Ovary (tissue), 3 donors: ENCODE results near the gene ADCK1.

Experiments
- EP300 ChIP-seq: sonication (generic); formaldehyde crosslinking; IDR thresholded peaks from one replicate; pipeline ENCODE4 v1.6.1; 2017; ENCODE audit warnings: antibody characterized with exemption
- TF ChIP-seq, protein P1 (sequence below), 3 donors: fragments of 450-650 bp in 2 of 3; fragments of 200-600 bp in 1 of 3; IDR thresholded peaks; one replicate each; pipeline versions ENCODE4 v1.5.1 to v1.8.0; 2016 to 2022; ENCODE audit warnings: antibody characterized with exemption in 3 of 3, mild to moderate bottlenecking in 1 of 3
- donor health status: DM: no; HTN: no; CAD: no.

DNA sequence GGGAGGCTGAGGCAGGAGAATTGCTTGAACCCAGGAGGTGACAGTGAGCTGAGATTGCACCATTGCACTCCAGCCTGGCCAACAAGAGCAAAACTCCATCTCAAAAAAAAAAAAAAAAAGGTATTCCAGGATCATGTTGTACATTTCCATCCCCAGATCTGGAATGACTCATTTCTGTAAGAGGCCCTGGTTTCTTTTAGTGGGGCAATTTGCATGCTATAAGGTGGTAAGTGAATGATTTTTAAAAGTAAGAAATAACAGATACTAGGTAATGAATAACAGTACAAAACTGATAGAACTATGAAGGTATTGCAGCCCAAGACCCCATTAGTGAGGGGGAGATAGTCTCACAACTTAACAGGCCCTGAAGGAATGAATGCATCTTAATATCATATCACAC lies 17.7 kb upstream of the ADCK1 start:
- TF ChIP-seq, protein P1, sequence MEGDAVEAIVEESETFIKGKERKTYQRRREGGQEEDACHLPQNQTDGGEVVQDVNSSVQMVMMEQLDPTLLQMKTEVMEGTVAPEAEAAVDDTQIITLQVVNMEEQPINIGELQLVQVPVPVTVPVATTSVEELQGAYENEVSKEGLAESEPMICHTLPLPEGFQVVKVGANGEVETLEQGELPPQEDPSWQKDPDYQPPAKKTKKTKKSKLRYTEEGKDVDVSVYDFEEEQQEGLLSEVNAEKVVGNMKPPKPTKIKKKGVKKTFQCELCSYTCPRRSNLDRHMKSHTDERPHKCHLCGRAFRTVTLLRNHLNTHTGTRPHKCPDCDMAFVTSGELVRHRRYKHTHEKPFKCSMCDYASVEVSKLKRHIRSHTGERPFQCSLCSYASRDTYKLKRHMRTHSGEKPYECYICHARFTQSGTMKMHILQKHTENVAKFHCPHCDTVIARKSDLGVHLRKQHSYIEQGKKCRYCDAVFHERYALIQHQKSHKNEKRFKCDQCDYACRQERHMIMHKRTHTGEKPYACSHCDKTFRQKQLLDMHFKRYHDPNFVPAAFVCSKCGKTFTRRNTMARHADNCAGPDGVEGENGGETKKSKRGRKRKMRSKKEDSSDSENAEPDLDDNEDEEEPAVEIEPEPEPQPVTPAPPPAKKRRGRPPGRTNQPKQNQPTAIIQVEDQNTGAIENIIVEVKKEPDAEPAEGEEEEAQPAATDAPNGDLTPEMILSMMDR (IDR thresholded peaks at IDR 0.05), result no peak
- TF ChIP-seq EP300, result no peak
